ENCODE measurements around the gene THAP7.
A peak's percentile ranks its signal among the peaks of the same experiment; 100 is the strongest.

- TF ChIP-seq CTCF (IDR thresholded peaks at IDR 0.05): peak; percentile 58 to 82 (median 66)
- TF ChIP-seq POLR2A (IDR thresholded peaks at IDR 0.05): peak; percentile 87 to 97
Measured at GRCh38 chr22:20981787-20982562, 19.9 kb downstream of the THAP7 start, which contains the start of gene LZTR1.

Data from uterus (tissue), 2 donors.